ENCODE data around the gene PPP4R2. TPM values are rescaled to one million over a fixed set of nuclear protein-coding genes. Genes with fewer than 3 reads are reported as not detected.

PPP4R2 gene
- total and polyA plus RNA-seq, 2 of the 8 experiments (the other 6 are each of a cell fraction or from before 2014, with no cell fraction given), result 11.5 to 89.9 TPM

DNA sequence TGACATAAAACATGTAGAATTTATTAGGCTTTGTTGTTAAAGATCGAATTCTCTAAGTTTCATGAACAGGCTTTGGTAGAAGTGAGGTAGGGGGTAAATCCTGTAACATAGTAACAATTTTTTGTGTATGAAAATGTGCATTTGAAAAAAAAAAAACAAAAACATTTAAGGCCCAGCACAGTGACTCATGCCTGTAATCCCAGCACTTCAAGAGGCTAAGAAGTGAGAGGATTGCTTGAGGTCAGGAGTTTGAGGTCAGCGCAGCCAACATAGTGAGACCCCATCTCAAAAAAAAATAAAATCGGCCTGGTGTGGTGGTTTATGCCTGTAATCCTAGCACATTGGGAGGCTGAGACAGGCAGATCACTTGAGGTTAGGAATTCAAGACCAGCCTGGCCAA, 26.8 kb upstream of the PPP4R2 start:
- no peak overlapping the region for H3K4me2 ChIP-seq (ENCODE audit: insufficient read depth in 1 of 2, low read depth in 2 of 2, low read length in 2 of 2)
- H3K79me1 ChIP-seq (ENCODE audit: low read depth, low read length), result no peaks in the 10 kb centered on the region
- 89% methylated on average over 3 of the region's 3 CpGs; no CpG with 5 or more reads in 1 of the 2 experiments for WGBS, 2 experiments (ENCODE audit: extremely low coverage in 1 of 2, insufficient coverage in 1 of 2, insufficient read length in 1 of 2, insufficient replicate concordance in 2 of 2, low coverage in 1 of 2, low lambda C conversion rate in 2 of 2, missing lambda C conversion rate in 1 of 2)
- H3K36me3 ChIP-seq (ENCODE audit: control insufficient read depth in 2 of 4, insufficient read depth in 4 of 4, low read length in 3 of 4), result no peaks in the 10 kb centered on the region; a peak in 1 of 8 replicates
- H3K4me1 ChIP-seq (replicated peaks in 1 of 4; ENCODE audit: control insufficient read depth in 3 of 4, insufficient read depth in 4 of 4, low read length in 3 of 4), result no peaks in the 10 kb centered on the region; a peak in 1 of 7 replicates
- no peak overlapping the region for H3K23ac ChIP-seq (ENCODE audit: insufficient read length)
- no peak overlapping the region for H2BK120ac ChIP-seq (replicated peaks; ENCODE audit: low read depth, low read length)
- no peak overlapping the region for H3K4me3 ChIP-seq (ENCODE audit: extremely low read depth in 1 of 4, insufficient read depth in 2 of 4, low read depth in 3 of 4, low read length in 4 of 4)
- no peak overlapping the region for H2BK5ac ChIP-seq (ENCODE audit: low read depth, low read length)
- no peak overlapping the region for H4K91ac ChIP-seq (replicated peaks; ENCODE audit: insufficient read length, low read length)
- no peak overlapping the region for H3K27ac ChIP-seq (ENCODE audit: low read depth, low read length)
- H3K18ac ChIP-seq (ENCODE audit: extremely low read depth, low read length), result no peak overlapping the region
- CTCF ChIA-PET (ENCODE audit: partially characterized antibody), result no interaction called here
- no peaks in the 10 kb centered on the region for H3K79me2 ChIP-seq (ENCODE audit: control insufficient read depth in 1 of 2, insufficient read depth in 2 of 2, low read length in 2 of 2)
- no peak overlapping the region for H3K4ac ChIP-seq (replicated peaks; ENCODE audit: insufficient read length, low read depth, low read length)
- H2BK15ac ChIP-seq (ENCODE audit: low read length), result no peak overlapping the region
- no peaks in the 10 kb centered on the region for H3K23me2 ChIP-seq (ENCODE audit: low read depth, low read length)
- no peak overlapping the region for H2BK20ac ChIP-seq (ENCODE audit: low read length)
- POLR2A ChIA-PET (ENCODE audit: partially characterized antibody), result no interaction called here
- H3K9me3 ChIP-seq (ENCODE audit: insufficient read depth in 2 of 2, low read depth in 1 of 2, low read length in 1 of 2), result no peaks in the 10 kb centered on the region
- H3K14ac ChIP-seq (ENCODE audit: insufficient read length), result no peak overlapping the region
- DNase-seq (ENCODE audit: low read depth in 1 of 2, low spot score in 2 of 2) (no peak), FAIRE-seq (no peak)
- no peak overlapping the region for H4K5ac ChIP-seq (ENCODE audit: insufficient read length, low read depth, low read length)
- no peak overlapping the region for H2AK5ac ChIP-seq (ENCODE audit: low read depth, low read length)
- no peak overlapping the region for H3K9ac ChIP-seq (replicated peaks in 1 of 4; ENCODE audit: extremely low read depth in 1 of 4, low read depth in 3 of 4, low read length in 3 of 4)
- no peak overlapping the region for H2AFZ ChIP-seq (ENCODE audit: low read length)
- no peak overlapping the region for H3K56ac ChIP-seq (replicated peaks; ENCODE audit: insufficient read length, low read depth, low read length)
- no peak overlapping the region for H4K8ac ChIP-seq (ENCODE audit: extremely low read depth, insufficient read depth, low read length)
- no peaks in the 10 kb centered on the region for H4K20me1 ChIP-seq (replicated peaks in 1 of 2; ENCODE audit: control insufficient read depth in 1 of 2, insufficient read depth in 2 of 2, low read length in 2 of 2)
- H2BK12ac ChIP-seq (ENCODE audit: low read depth, low read length), result no peak overlapping the region
- H3K27me3 ChIP-seq (replicated peaks in 1 of 4; ENCODE audit: control insufficient read depth in 3 of 4, extremely low read depth in 1 of 4, insufficient read depth in 3 of 4, low read length in 3 of 4), result no peaks in the 10 kb centered on the region
- TF ChIP-seq HDAC6 (IDR thresholded peaks at IDR 0.05; ENCODE audit: low read depth, low read length) (no peak), RNF2 (IDR thresholded peaks at IDR 0.05; ENCODE audit: borderline replicate concordance, low read depth, low read length, missing control alignments, poor library complexity, severe bottlenecking) (no peak), NANOG (IDR thresholded peaks at IDR 0.05; ENCODE audit: insufficient read depth, low read depth, low read length, poor library complexity, severe bottlenecking) (no peak), SP4 (IDR thresholded peaks at IDR 0.05; ENCODE audit: low read length) (no peak), POLR2AphosphoS5 (IDR thresholded peaks at IDR 0.05; ENCODE audit: low read depth, low read length) (no peak), SIX5 (IDR thresholded peaks at IDR 0.05; ENCODE audit: low read depth, low read length) (no peak), CREB1 (IDR thresholded peaks at IDR 0.05) (no peak), CHD1 (IDR thresholded peaks at IDR 0.05; ENCODE audit: low read depth, low read length) (no peak), EP300 (IDR thresholded peaks at IDR 0.05; ENCODE audit: borderline replicate concordance in 1 of 2, low read depth in 2 of 2, low read length in 2 of 2) (no peak), POU5F1 (IDR thresholded peaks at IDR 0.05; ENCODE audit: low read depth, low read length) (no peak), EZH2 (IDR thresholded peaks at IDR 0.05; ENCODE audit: low read depth, low read length, severe bottlenecking) (no peak)

Data from H1 (cell line).